Endodermal cell (in vitro differentiated cells): Measurements from ENCODE around the gene DKC1. TPM values are rescaled to one million over a fixed set of nuclear protein-coding genes. Genes with fewer than 3 reads are reported as not detected.

Experiments
- DNase-seq: peaks from one replicate; pipeline ENCODE4 v3.0.0-alpha.2; 2017
- H3K27ac ChIP-seq: 2 replicates; pipeline ENCODE4 v1.5.1; 2013; ENCODE audit warnings: mild to moderate bottlenecking, low read depth, low read length, moderate library complexity
- H3K27me3 ChIP-seq: 2 replicates; pipeline ENCODE4 v1.6.1; 2013; ENCODE audit warnings: mild to moderate bottlenecking, low read length, moderate library complexity; ENCODE audit not compliant: insufficient read depth, control insufficient read depth, poor library complexity, severe bottlenecking
- H3K36me3 ChIP-seq: 2 replicates; pipeline ENCODE4 v1.7.0; 2013; ENCODE audit warnings: mild to moderate bottlenecking, low read length, moderate library complexity; ENCODE audit not compliant: control insufficient read depth, insufficient read depth
- H3K4me1 ChIP-seq: one replicate; pipeline ENCODE4 v1.7.0; 2013; ENCODE audit warnings: low read length; ENCODE audit not compliant: control insufficient read depth, insufficient read depth
- H3K4me3 ChIP-seq: 2 replicates; pipeline ENCODE4 v1.5.1; 2013; ENCODE audit warnings: mild to moderate bottlenecking, low read length, moderate library complexity
- H3K9ac ChIP-seq: 2 replicates; pipeline ENCODE4 v1.6.1; 2013; ENCODE audit warnings: mild to moderate bottlenecking, low read length, moderate library complexity; ENCODE audit not compliant: poor library complexity, severe bottlenecking; ENCODE audit errors: extremely low read depth
- H3K9me3 ChIP-seq: 2 replicates; pipeline ENCODE4 v1.6.1; 2013; ENCODE audit warnings: mild to moderate bottlenecking, low read length, moderate library complexity; ENCODE audit not compliant: control insufficient read depth
- H3K27ac Mint-ChIP-seq: 2 replicates; pipeline ENCODE4 v1.8.0; 2020; ENCODE audit warnings: mixed read lengths
- H3K27me3 Mint-ChIP-seq: 2 replicates; pipeline ENCODE4 v1.8.0; 2021; ENCODE audit warnings: mild to moderate bottlenecking, mixed read lengths; ENCODE audit not compliant: insufficient read depth
- H3K36me3 Mint-ChIP-seq: 2 replicates; pipeline ENCODE4 v1.8.0; 2020; ENCODE audit warnings: low read depth, mixed read lengths
- H3K4me1 Mint-ChIP-seq: 2 replicates; pipeline ENCODE4 v1.8.0; 2020; ENCODE audit warnings: mixed read lengths
- H3K4me3 Mint-ChIP-seq: 2 replicates; pipeline ENCODE4 v1.8.0; 2020; ENCODE audit warnings: mild to moderate bottlenecking, moderate library complexity, mixed read lengths
- H3K9me3 Mint-ChIP-seq: 2 replicates; pipeline ENCODE4 v1.8.0; 2020; ENCODE audit warnings: mild to moderate bottlenecking, mixed read lengths
- CTCF ChIP-seq: fragments of 200-600 bp; sonication (generic); conservative IDR thresholded peaks from 2 replicates; pipeline ENCODE4 v1.5.0; 2021; ENCODE audit warnings: antibody characterized with exemption, mild to moderate bottlenecking
- WGBS, 2 experiments: methylation state at CpG; one replicate each; pipeline versions ENCODE4 v1.1.5 to v1.1.7; 2013; ENCODE audit warnings: missing lambda C conversion rate in 2 of 2, mixed read lengths in 1 of 2; ENCODE audit not compliant: insufficient coverage in 1 of 2, insufficient read length in 1 of 2; 5-methylcytosine and 5-hydroxymethylcytosine counted together
- total RNA-seq, 2 donors: library from RNA; stranded (reverse); fragmentation: NEBNext Ultra II Directional in 1 of 2; extraction: Animal tissue kit (Norgen Biotek cat#: 25700) in 1 of 2; gene quantifications; 2 replicates in 1 of 2; 3 replicates in 1 of 2; pipeline ENCODE4 v1.2.1, GENCODE V29; 2021

DKC1 gene
- total RNA-seq, 2 donors from 2014 or later, result 66.5 to 70.8 TPM

DNA sequence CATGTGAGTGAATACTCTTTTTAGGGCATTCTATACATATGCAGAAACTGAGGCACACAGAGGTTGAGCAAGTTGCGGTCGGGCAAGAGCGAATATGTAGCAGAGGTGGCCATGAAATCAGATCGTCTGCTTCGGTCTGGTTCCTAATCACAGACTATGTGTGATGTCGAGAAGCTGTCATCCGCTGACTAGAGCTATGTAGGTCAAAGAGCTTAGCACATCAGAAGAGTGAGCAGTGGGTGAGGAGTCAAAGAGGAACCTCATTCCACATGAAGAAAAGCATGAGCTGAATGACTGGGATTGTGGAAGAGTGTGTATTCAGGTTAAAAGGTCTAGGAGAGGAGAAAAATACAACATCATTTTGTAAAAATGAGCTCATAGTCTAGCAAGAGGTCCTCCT, 30.8 kb upstream of the DKC1 start:
- Histone ChIP-seq H3K27ac (no peak overlapping the region), H3K36me3 (no peaks in the 10 kb centered on the region), H3K27me3 (no peaks in the 10 kb centered on the region), H3K9me3 (no peaks in the 10 kb centered on the region), H3K9ac (no peak overlapping the region), H3K4me1 (no peaks in the 10 kb centered on the region), H3K4me3 (no peak overlapping the region)
- TF ChIP-seq CTCF, result no peak
- DNase-seq, result no peak
- Mint-ChIP-seq H3K36me3 (no peaks in the 10 kb centered on the region), H3K4me3 (no peak overlapping the region), H3K9me3 (peaks cover 34% of the 10 kb centered on the region), H3K27ac (no peak overlapping the region), H3K27me3 (no peaks in the 10 kb centered on the region), H3K4me1 (peaks cover 3% of the 10 kb centered on the region)
- WGBS, 2 experiments, result 94 to 100% methylated on average over 1 to 7 of the region's 7 CpGs

- Mint-ChIP-seq H3K27me3 (no peaks in the 10 kb centered on the region), H3K36me3 (no peaks in the 10 kb centered on the region), H3K9me3 (peaks cover 38% of the 10 kb centered on the region), H3K27ac (no peak overlapping the region), H3K4me3 (no peak overlapping the region), H3K4me1 (peaks cover 3% of the 10 kb centered on the region)
- WGBS, 2 experiments, result 71 to 83% methylated on average over 1 to 5 of the region's 5 CpGs
- Histone ChIP-seq H3K4me3 (no peak overlapping the region), H3K9ac (no peak overlapping the region), H3K4me1 (no peaks in the 10 kb centered on the region), H3K27ac (no peak overlapping the region), H3K27me3 (no peaks in the 10 kb centered on the region), H3K36me3 (no peaks in the 10 kb centered on the region), H3K9me3 (no peaks in the 10 kb centered on the region)
- DNase-seq, result no peak
- TF ChIP-seq CTCF, result no peak
Observed at GRCh38 chrX:154732421-154733065, 30.1 kb upstream of the DKC1 start.

DNA sequence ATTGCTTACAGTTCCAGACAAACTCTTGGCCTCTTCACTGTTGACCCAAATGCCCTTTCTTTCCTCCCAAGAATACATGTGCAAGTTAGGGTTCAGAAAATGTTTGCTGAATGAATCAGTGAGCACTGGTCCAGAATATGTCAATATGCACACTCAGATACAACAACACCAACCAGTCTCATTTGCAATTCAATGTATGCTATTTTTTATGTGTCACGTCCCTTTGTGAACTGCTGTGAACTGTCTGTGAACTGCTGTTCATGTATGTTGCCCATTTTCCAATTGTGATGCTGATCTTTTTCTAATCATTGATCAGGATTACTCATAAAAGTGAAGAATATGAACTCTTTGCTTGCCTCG, 29.6 kb upstream of the DKC1 start:
- no peak overlapping the region for H3K27ac Mint-ChIP-seq
- TF ChIP-seq CTCF, result no peak
- H3K27ac ChIP-seq, result no peak overlapping the region
- H3K4me1 Mint-ChIP-seq, result peaks cover 3% of the 10 kb centered on the region
- no peak for DNase-seq
- no peaks in the 10 kb centered on the region for H3K4me1 ChIP-seq
- no peaks in the 10 kb centered on the region for H3K36me3 Mint-ChIP-seq
- H3K4me3 Mint-ChIP-seq, result no peak overlapping the region
- H3K36me3 ChIP-seq, result no peaks in the 10 kb centered on the region
- H3K9ac ChIP-seq, result no peak overlapping the region
- H3K4me3 ChIP-seq, result no peak overlapping the region
- no peaks in the 10 kb centered on the region for H3K27me3 Mint-ChIP-seq
- H3K9me3 Mint-ChIP-seq, result peaks cover 39% of the 10 kb centered on the region
- no peaks in the 10 kb centered on the region for H3K27me3 ChIP-seq
- H3K9me3 ChIP-seq, result no peaks in the 10 kb centered on the region
- 94 to 100% methylated on average over 1 to 2 of the region's 2 CpGs for WGBS, 2 experiments
